ENCODE data around the gene HBM.
"Not testable (repeated sequence)": the region's sequence is repeated elsewhere in the genome, so short reads cannot be mapped to it uniquely, and the experiment has no call there.

HBM gene

GRCh38 chr16:146646-147045 is 19.1 kb upstream of the HBM start:
- DNase-seq (ENCODE audit: low read depth in 2 of 2), result no peak

GRCh38 chr16:149024-149660 is 16.6 kb upstream of the HBM start:
- DNase-seq (ENCODE audit: low read depth in 2 of 2), result no peak

GRCh38 chr16:152141-153128 is 13.3 kb upstream of the HBM start, which contains the start of gene HBZ:
Gene HBZ (plus strand): TSS chr16:152644. CDS start chr16:152910, 266 bp downstream.
- no peak for DNase-seq (ENCODE audit: low read depth in 2 of 2)

GRCh38 chr16:153129-153521 is 12.7 kb upstream of the HBM start:
- not testable (repeated sequence) for DNase-seq (ENCODE audit: low read depth in 2 of 2)

GRCh38 chr16:153550-154216 is 12.1 kb upstream of the HBM start:
- DNase-seq (ENCODE audit: low read depth in 2 of 2), result not testable (repeated sequence)

- no peak for DNase-seq (ENCODE audit: low read depth in 2 of 2)
Observed at GRCh38 chr16:154217-155030, 11.4 kb upstream of the HBM start.

- DNase-seq (ENCODE audit: low read depth in 2 of 2), result no peak
Observed at GRCh38 chr16:155031-155398, 10.8 kb upstream of the HBM start.

- DNase-seq (ENCODE audit: low read depth in 2 of 2), result no peak
Observed at GRCh38 chr16:159136-159849, 6.5 kb upstream of the HBM start.

GRCh38 chr16:160242-160641 is 5.5 kb upstream of the HBM start:
- DNase-seq (ENCODE audit: low read depth in 2 of 2), result not testable (repeated sequence)

- no peak for DNase-seq (ENCODE audit: low read depth in 2 of 2)
Observed at GRCh38 chr16:160691-161190, 5.0 kb upstream of the HBM start.

- no peak for DNase-seq (ENCODE audit: low read depth in 2 of 2)
Observed at GRCh38 chr16:162271-162991, 3.3 kb upstream of the HBM start.

GRCh38 chr16:163139-163538 is 2.6 kb upstream of the HBM start:
- not testable (repeated sequence) for DNase-seq (ENCODE audit: low read depth in 2 of 2)

GRCh38 chr16:163696-164095 is 2.1 kb upstream of the HBM start:
- DNase-seq (ENCODE audit: low read depth in 2 of 2), result not testable (repeated sequence)

- DNase-seq (ENCODE audit: low read depth in 2 of 2), result not testable (repeated sequence)
Observed at GRCh38 chr16:164134-164823, 1.5 kb upstream of the HBM start.

GRCh38 chr16:164827-165538 is 795 bp upstream of the HBM start:
- no peak for DNase-seq (ENCODE audit: low read depth in 2 of 2)

GRCh38 chr16:166375-167121 is 770 bp downstream of the HBM start:
- DNase-seq (ENCODE audit: low read depth in 2 of 2), result no peak

GRCh38 chr16:167122-167690 is 1.4 kb downstream of the HBM start:
- DNase-seq (ENCODE audit: low read depth in 2 of 2), result no peak

- DNase-seq (ENCODE audit: low read depth in 2 of 2), result no peak
Observed at GRCh38 chr16:168424-168823, 2.6 kb downstream of the HBM start.
